Neural crest cell (in vitro differentiated cells): ENCODE data around the gene MANF. TPM values are rescaled to one million over a fixed set of nuclear protein-coding genes. Genes with fewer than 3 reads are reported as not detected.

ENCODE experiments used
- DNase-seq: peaks from one replicate; pipeline ENCODE4 v3.0.0; 2021; ENCODE audit warnings: low read depth, mixed read lengths, low spot score
- H3K27ac Mint-ChIP-seq: one replicate; pipeline ENCODE4 v1.8.0; 2021; ENCODE audit warnings: mild to moderate bottlenecking, mixed read lengths; ENCODE audit not compliant: unreplicated experiment
- H3K27me3 Mint-ChIP-seq: 2 replicates; pipeline ENCODE4 v1.8.0; 2021; ENCODE audit warnings: low read depth, mild to moderate bottlenecking, mixed read lengths
- H3K36me3 Mint-ChIP-seq: 2 replicates; pipeline ENCODE4 v1.8.0; 2021; ENCODE audit warnings: low read depth, mild to moderate bottlenecking, mixed read lengths
- H3K4me1 Mint-ChIP-seq: 2 replicates; pipeline ENCODE4 v1.8.0; 2021; ENCODE audit warnings: mixed read lengths
- H3K4me3 Mint-ChIP-seq: one replicate; pipeline ENCODE4 v1.8.0; 2021; ENCODE audit warnings: mild to moderate bottlenecking, mixed read lengths
- H3K9me3 Mint-ChIP-seq: 2 replicates; pipeline ENCODE4 v1.8.0; 2021; ENCODE audit warnings: mixed read lengths
- total RNA-seq: library from RNA; stranded (reverse); gene quantifications from 2 replicates; pipeline ENCODE4 v1.2.1, GENCODE V29; 2021
- TF ChIP-seq, protein P1 (sequence below): fragments of 200-600 bp; sonication (generic); conservative IDR thresholded peaks from 2 replicates; pipeline ENCODE4 v1.5.0; 2021; ENCODE audit warnings: antibody characterized with exemption, mild to moderate bottlenecking

The MANF gene
- total RNA-seq, 1 donor from 2014 or later: 114 TPM

DNA sequence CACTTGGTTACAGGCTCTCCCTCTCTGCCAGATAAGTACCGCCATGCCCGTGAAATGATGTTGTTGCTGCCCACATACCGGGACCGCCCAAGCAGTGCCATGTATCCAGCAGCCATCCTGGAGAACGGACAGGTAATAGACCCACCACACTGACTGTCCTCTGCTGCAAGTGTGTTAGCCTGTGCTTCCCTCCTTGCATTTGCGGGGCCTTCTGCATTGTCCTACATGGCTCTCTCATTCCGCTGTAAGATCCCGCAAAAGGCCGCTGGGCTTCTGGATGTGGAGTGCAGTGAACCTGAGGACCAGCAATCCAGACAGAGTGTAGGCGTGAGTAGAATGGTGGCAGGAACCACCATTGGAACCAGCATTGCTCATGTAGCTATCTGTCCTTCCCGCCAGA lies 10.6 kb upstream of the MANF start:
- no peak for DNase-seq
- H3K4me1 Mint-ChIP-seq: no peaks in the 10 kb centered on the region
- TF ChIP-seq, protein P1, sequence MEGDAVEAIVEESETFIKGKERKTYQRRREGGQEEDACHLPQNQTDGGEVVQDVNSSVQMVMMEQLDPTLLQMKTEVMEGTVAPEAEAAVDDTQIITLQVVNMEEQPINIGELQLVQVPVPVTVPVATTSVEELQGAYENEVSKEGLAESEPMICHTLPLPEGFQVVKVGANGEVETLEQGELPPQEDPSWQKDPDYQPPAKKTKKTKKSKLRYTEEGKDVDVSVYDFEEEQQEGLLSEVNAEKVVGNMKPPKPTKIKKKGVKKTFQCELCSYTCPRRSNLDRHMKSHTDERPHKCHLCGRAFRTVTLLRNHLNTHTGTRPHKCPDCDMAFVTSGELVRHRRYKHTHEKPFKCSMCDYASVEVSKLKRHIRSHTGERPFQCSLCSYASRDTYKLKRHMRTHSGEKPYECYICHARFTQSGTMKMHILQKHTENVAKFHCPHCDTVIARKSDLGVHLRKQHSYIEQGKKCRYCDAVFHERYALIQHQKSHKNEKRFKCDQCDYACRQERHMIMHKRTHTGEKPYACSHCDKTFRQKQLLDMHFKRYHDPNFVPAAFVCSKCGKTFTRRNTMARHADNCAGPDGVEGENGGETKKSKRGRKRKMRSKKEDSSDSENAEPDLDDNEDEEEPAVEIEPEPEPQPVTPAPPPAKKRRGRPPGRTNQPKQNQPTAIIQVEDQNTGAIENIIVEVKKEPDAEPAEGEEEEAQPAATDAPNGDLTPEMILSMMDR: no peak
- H3K4me3 Mint-ChIP-seq: no peak overlapping the region
- H3K27me3 Mint-ChIP-seq: no peaks in the 10 kb centered on the region
- no peak overlapping the region for H3K27ac Mint-ChIP-seq
- no peaks in the 10 kb centered on the region for H3K36me3 Mint-ChIP-seq
- no peaks in the 10 kb centered on the region for H3K9me3 Mint-ChIP-seq

DNA sequence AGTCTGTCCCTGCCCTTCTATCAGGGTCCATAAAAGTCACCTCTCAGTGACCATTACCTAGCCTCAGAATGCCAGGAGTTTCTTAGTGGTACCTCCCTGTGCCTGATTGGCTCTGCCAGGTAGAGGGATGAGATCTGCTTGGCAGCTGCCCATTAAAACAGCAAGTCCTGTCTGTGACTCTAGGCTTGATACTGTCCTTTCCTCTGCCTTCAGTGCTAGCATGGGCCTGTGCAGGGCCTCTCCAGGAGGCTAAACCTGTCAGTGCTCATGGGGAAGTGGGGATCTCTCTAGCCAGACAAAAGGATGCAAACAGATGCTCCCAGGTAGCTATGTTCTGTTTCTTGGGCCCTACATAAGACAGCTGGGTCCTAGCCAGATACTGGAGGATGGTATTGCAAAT lies 10.0 kb upstream of the MANF start:
- Mint-ChIP-seq H3K9me3 (no peaks in the 10 kb centered on the region), H3K36me3 (no peaks in the 10 kb centered on the region), H3K4me3 (no peak overlapping the region), H3K4me1 (no peaks in the 10 kb centered on the region), H3K27me3 (no peaks in the 10 kb centered on the region), H3K27ac (no peak overlapping the region)
- TF ChIP-seq, protein P1: no peak
- no peak for DNase-seq

DNA sequence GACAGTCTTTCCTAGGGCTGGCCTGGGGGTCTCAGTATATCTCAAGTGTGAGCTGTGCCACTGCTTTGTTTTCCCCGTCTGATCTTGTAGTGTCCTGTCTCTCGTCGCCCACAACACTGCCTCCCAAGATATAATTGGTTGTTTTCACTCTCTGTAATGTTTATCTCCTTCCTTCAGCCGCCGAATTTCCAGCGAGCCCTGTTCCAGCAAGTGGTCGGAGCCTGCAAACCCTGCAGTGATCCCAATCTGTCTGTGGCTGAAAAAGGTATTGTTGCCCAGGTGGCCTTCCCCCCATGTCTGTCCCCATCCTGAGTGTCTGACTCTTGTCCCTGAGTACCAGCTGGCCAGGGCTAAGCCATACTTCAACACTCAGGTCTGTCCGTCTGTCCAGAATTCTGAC lies 9.5 kb upstream of the MANF start:
- Mint-ChIP-seq H3K27ac (peak overlapping the region; percentile 73), H3K4me3 (no peak overlapping the region), H3K9me3 (no peaks in the 10 kb centered on the region), H3K4me1 (no peaks in the 10 kb centered on the region), H3K27me3 (no peaks in the 10 kb centered on the region), H3K36me3 (no peaks in the 10 kb centered on the region)
- TF ChIP-seq, protein P1: no peak
- DNase-seq: no peak

DNA sequence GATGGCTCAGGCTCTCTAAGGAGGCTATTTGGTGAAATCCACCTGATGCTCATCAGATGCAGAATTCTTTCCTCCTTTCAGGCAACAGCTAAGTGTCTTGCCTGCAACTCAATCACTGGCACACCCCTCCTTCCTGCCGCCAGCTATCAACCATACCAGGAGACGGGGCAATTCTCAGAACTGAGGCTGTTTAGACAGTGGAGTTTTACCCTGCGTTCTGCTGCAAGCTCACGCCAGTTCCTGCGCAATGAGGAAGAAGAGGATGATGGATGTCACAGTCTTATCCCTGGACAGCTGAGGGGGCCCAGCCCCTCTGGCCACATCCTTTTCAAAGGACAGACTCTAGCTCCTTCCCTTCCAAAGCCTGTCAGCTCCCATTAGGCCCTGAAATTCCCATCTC lies 7.0 kb upstream of the MANF start:
- Mint-ChIP-seq H3K4me1 (peaks cover 1% of the 10 kb centered on the region), H3K4me3 (no peak overlapping the region), H3K36me3 (no peaks in the 10 kb centered on the region), H3K9me3 (no peaks in the 10 kb centered on the region), H3K27me3 (no peaks in the 10 kb centered on the region), H3K27ac (no peak overlapping the region)
- TF ChIP-seq, protein P1: no peak
- no peak for DNase-seq

DNA sequence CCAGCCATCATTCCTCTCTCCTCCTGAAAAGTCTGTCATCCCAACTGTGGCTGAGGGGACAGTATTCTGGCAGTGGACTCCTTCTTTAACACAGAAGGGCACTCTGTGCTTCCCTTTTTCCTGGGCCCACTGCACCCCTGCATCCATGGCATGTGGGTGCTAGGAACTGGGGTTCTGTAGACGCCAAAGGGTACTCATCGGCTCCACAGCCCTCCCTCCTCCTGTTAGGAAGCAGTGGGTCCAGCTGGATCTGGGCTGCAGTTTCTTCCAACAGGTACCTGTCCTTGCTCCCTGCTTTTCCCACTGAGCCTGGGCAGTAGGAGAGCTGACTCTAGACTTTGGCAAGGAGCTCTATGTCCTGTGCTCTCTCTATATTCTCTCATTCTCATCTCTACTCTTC lies 6.4 kb upstream of the MANF start:
- H3K36me3 Mint-ChIP-seq: no peaks in the 10 kb centered on the region
- no peak overlapping the region for H3K27ac Mint-ChIP-seq
- TF ChIP-seq, protein P1: no peak
- no peaks in the 10 kb centered on the region for H3K9me3 Mint-ChIP-seq
- peak overlapping the region; percentile 7 for H3K4me3 Mint-ChIP-seq
- peaks cover 8% of the 10 kb centered on the region for H3K4me1 Mint-ChIP-seq
- no peaks in the 10 kb centered on the region for H3K27me3 Mint-ChIP-seq
- no peak for DNase-seq

DNA sequence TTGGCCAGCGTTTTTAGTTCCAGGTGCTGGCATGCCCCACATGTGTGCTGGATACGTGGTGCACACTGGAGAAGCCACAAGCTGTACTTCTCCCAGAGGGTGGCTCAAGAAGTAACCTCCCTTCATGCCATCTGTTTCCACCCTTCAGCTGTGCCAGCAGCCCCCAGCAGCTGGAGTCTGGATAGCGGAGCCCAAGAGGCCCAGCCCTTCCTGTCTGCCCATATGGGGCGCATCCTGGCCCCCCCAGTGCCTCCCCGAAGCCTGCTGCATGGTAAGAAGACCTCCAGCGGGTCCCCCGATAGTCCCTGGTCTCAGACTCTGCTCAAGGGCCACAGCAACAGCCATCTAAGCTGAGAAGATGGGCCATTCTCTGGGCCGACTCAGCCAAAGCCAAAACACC lies 5.8 kb upstream of the MANF start:
- no peak overlapping the region for H3K4me3 Mint-ChIP-seq
- TF ChIP-seq, protein P1: no peak
- no peaks in the 10 kb centered on the region for H3K36me3 Mint-ChIP-seq
- peaks cover 13% of the 10 kb centered on the region for H3K4me1 Mint-ChIP-seq
- H3K27ac Mint-ChIP-seq: peak overlapping the region; percentile 50
- no peaks in the 10 kb centered on the region for H3K9me3 Mint-ChIP-seq
- H3K27me3 Mint-ChIP-seq: no peaks in the 10 kb centered on the region
- DNase-seq: no peak
